GM12872 (cell line): ENCODE measurements around the gene HMOX2.

Experiments used
- CTCF ChIP-seq: IDR thresholded peaks from 3 replicates; pipeline ENCODE4 v1.5.1; 2011; ENCODE audit warnings: low read depth, mild to moderate bottlenecking, low read length, moderate library complexity; ENCODE audit not compliant: insufficient read depth

HMOX2 gene

GRCh38 chr16:4452674-4453073 lies 23.5 kb upstream of the HMOX2 start:
- no peak for TF ChIP-seq CTCF

- no peak for TF ChIP-seq CTCF
Observed at GRCh38 chr16:4454623-4455022, 21.6 kb upstream of the HMOX2 start.

- TF ChIP-seq CTCF = no peak
Observed at GRCh38 chr16:4455081-4455480, 21.1 kb upstream of the HMOX2 start.

- TF ChIP-seq CTCF = no peak
Observed at GRCh38 chr16:4455951-4456350, 20.2 kb upstream of the HMOX2 start.

- no peak for TF ChIP-seq CTCF
Observed at GRCh38 chr16:4460936-4461249, 15.3 kb upstream of the HMOX2 start.

- no peak for TF ChIP-seq CTCF
Observed at GRCh38 chr16:4461250-4462085, 14.7 kb upstream of the HMOX2 start.

- no peak for TF ChIP-seq CTCF
Observed at GRCh38 chr16:4463522-4464163, 12.6 kb upstream of the HMOX2 start.
